T47D (cell line): ENCODE data around the gene CLCN7.

Source experiments
- DNase-seq, 2 experiments: peaks; one replicate each; pipeline versions ENCODE4 v3.0.0 to v3.0.0-alpha.2; 2011 to 2012; ENCODE audit warnings: low read depth in 1 of 2, low spot score in 1 of 2
- JUND ChIP-seq: IDR thresholded peaks from 2 replicates; pipeline ENCODE4 v1.6.1; 2012; ENCODE audit warnings: low read depth
- in situ Hi-C: cut with HindIII; loops from 2 replicates; pipeline ENCODE4 v1.10.0; 2016; ENCODE audit warnings: low sequenced_read_pairs, low pct_unique_long_range_greater_than_20kb

CLCN7 gene

GRCh38 chr16:1431497-1432270 is 43.1 kb downstream of the CLCN7 start:
- DNase-seq = no peak
- in situ Hi-C loops = no loop called here
- TF ChIP-seq JUND = no peak

- peak; percentile 90 to 93 for DNase-seq
- in situ Hi-C loops = no loop called here
- TF ChIP-seq JUND = no peak
Observed at GRCh38 chr16:1430759-1431496, 43.9 kb downstream of the CLCN7 start, which contains the start of gene PERCC1. TSS of gene PERCC1 (plus strand) at chr16:1431078. CDS start at chr16:1432594, 1,516 bp downstream.

GRCh38 chr16:1430214-1430758 is 44.5 kb downstream of the CLCN7 start:
- in situ Hi-C loops = no loop called here
- no peak for TF ChIP-seq JUND
- no peak for DNase-seq

- DNase-seq = no peak
- no peak for TF ChIP-seq JUND
- in situ Hi-C loops = no loop called here
Observed at GRCh38 chr16:1429631-1430030, 45.2 kb downstream of the CLCN7 start.

GRCh38 chr16:1429012-1429411 is 45.8 kb downstream of the CLCN7 start:
- no peak for TF ChIP-seq JUND
- no peak for DNase-seq
- in situ Hi-C loops = no loop called here

- peak in 1 of 2 experiments; percentile 33 for DNase-seq
- no peak for TF ChIP-seq JUND
- in situ Hi-C loops = no loop called here
Observed at GRCh38 chr16:1428511-1428910, 46.3 kb downstream of the CLCN7 start.

GRCh38 chr16:1427473-1428461 is 47.1 kb downstream of the CLCN7 start:
- in situ Hi-C loops = no loop called here
- DNase-seq = no peak
- no peak for TF ChIP-seq JUND

- no peak for DNase-seq
- TF ChIP-seq JUND = no peak
- in situ Hi-C loops = no loop called here
Observed at GRCh38 chr16:1426734-1427471, 47.9 kb downstream of the CLCN7 start.

GRCh38 chr16:1425616-1426370 is 49.0 kb downstream of the CLCN7 start:
- no peak for TF ChIP-seq JUND
- in situ Hi-C loops = no loop called here
- no peak for DNase-seq

GRCh38 chr16:1424028-1424427 is 50.8 kb downstream of the CLCN7 start:
- TF ChIP-seq JUND = no peak
- DNase-seq = no peak
- in situ Hi-C loops = no loop called here

GRCh38 chr16:1422076-1422475 is 52.8 kb downstream of the CLCN7 start:
- no peak for TF ChIP-seq JUND
- DNase-seq = peak in 1 of 2 experiments; percentile 61
- in situ Hi-C loops = no loop called here
